Measurements from ENCODE around the gene CCNL2.

Gene CCNL2

DNA sequence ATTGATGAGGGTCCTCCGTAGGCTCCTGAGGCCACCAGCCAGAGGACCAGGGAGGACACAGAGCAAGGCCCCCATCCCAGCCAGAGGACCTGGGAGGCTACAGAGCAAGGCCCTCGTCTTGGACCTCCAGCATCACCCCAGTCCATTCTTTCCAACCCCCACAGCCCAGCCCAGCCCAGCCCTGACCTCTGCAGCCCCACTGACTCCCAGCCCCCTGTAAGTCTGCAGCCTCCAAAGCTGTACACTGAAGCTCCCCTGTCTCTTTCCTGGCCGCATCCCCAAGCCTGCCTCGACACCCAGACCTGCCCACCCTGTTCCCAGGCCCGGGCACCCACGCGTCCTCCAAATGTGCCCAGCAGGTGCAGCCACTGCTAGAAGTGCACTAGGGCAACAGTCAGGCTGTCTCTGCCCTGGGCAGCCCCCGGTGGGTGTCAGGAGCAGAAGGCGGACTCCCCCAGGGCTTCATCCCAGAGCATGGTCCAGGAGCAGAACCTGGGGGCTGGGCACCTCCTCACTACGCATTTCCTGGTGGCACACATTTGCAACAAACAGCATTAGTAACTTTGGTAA is 52.0 kb downstream of the CCNL2 start:
- ChIA-PET CTCF (no interaction called here), POLR2A (ENCODE audit: low non-redundant PET) (interaction anchor here (0.8 kb wide), 1 partner anchor 28 kb away, joined by 4 read pairs; the partner anchor contains the start of gene AURKAIP1)
- DNase-seq (ENCODE audit: low spot score): no peak
- TF ChIP-seq, protein P1, sequence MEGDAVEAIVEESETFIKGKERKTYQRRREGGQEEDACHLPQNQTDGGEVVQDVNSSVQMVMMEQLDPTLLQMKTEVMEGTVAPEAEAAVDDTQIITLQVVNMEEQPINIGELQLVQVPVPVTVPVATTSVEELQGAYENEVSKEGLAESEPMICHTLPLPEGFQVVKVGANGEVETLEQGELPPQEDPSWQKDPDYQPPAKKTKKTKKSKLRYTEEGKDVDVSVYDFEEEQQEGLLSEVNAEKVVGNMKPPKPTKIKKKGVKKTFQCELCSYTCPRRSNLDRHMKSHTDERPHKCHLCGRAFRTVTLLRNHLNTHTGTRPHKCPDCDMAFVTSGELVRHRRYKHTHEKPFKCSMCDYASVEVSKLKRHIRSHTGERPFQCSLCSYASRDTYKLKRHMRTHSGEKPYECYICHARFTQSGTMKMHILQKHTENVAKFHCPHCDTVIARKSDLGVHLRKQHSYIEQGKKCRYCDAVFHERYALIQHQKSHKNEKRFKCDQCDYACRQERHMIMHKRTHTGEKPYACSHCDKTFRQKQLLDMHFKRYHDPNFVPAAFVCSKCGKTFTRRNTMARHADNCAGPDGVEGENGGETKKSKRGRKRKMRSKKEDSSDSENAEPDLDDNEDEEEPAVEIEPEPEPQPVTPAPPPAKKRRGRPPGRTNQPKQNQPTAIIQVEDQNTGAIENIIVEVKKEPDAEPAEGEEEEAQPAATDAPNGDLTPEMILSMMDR (conservative IDR thresholded peaks at IDR 0.05; ENCODE audit: low read depth): no peak
- peak overlapping the region; percentile 98 for H3K27ac ChIP-seq

DNA sequence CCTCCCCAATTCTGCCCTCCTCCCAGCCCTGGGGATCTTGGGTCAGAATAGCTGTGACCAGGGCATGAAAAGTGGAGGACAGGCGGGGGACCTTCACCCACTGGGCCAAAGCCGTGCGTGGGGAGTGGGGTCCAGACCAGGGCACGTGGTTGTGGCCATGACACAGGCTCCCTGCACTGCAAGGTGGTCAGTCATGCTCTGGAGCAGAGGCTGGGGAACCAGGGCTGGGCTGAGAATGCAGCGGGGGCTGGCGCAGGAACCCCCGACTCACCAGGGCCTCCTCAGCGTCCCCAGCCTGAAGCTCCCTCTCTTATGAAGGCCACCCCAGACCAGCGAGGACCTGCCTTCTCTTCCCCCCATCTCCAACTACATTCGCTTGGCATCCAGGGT is 52.6 kb downstream of the CCNL2 start:
- TF ChIP-seq, protein P1 (conservative IDR thresholded peaks at IDR 0.05; ENCODE audit: low read depth): no peak
- no peak for DNase-seq (ENCODE audit: low spot score)
- CTCF ChIA-PET: interaction anchor here (0.7 kb wide), 1 partner anchor 35 kb away, joined by 3 read pairs; no protein-coding TSS in a partner anchor
- POLR2A ChIA-PET (ENCODE audit: low non-redundant PET): no interaction called here
- H3K27ac ChIP-seq: peak overlapping the region; percentile 98

DNA sequence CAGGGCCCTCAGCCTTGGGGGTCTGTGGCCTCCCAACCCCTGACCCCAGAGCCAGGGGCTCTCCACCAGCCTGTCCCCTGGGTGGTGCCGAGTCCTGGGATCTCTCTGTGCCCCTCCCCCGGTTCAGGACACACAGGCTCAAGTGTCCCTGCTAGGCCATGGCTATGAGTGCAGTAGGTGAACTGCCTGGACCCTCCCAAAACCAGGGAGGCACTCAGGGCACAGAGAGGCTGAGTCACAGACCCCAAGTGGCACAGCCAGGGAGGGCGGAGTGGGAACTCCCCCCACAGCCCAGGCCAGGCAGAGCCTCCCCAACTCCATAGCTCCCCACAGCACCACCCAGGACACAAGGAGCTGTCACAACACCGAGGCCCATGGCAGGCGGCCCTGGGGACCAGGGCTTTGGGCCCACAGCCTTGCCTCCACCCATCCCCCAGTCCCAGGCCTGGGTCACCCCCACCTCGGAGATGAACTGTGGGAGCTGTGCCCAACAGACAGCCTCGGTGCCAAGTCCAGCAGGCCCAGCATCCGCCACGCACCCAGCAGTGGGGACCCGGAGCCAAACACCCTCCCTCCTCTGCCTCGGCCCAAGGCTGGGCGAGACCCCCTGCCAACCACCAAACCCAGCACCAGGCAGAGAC is 53.2 kb downstream of the CCNL2 start:
- CTCF ChIA-PET: interaction anchor here (0.5 to 1.5 kb wide), 3 partner anchors 12 to 96 kb away, joined by 3 to 6 read pairs (median 5); no protein-coding TSS in a partner anchor
- no peak for DNase-seq (ENCODE audit: low spot score)
- TF ChIP-seq, protein P1 (conservative IDR thresholded peaks at IDR 0.05; ENCODE audit: low read depth): no peak
- peak overlapping the region; percentile 98 for H3K27ac ChIP-seq
- POLR2A ChIA-PET (ENCODE audit: low non-redundant PET): interaction anchor here (0.6 kb wide), 1 partner anchor 29 kb away, joined by 3 read pairs; the partner anchor contains the start of gene AURKAIP1

DNA sequence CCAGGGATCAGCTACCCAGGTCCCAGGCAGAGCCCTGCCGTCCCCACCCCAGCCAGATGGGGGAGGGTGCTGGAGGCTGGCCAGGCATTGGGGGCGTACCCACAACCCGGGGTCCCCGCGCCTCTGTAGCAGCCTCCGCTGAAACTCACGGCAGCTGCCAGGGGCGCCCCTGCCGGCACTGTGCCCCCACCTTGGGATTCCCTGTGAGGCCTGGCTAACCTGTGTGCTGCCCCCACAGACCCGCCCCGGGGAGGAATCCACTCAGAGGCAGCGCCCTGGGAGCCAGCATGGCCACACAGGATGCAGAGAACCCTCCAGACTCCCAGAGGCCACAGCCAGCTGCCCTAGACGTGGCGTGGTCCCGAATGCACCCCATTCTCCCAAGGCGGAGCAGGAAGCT is 53.8 kb downstream of the CCNL2 start:
- TF ChIP-seq, protein P1 (conservative IDR thresholded peaks at IDR 0.05; ENCODE audit: low read depth): no peak

DNA sequence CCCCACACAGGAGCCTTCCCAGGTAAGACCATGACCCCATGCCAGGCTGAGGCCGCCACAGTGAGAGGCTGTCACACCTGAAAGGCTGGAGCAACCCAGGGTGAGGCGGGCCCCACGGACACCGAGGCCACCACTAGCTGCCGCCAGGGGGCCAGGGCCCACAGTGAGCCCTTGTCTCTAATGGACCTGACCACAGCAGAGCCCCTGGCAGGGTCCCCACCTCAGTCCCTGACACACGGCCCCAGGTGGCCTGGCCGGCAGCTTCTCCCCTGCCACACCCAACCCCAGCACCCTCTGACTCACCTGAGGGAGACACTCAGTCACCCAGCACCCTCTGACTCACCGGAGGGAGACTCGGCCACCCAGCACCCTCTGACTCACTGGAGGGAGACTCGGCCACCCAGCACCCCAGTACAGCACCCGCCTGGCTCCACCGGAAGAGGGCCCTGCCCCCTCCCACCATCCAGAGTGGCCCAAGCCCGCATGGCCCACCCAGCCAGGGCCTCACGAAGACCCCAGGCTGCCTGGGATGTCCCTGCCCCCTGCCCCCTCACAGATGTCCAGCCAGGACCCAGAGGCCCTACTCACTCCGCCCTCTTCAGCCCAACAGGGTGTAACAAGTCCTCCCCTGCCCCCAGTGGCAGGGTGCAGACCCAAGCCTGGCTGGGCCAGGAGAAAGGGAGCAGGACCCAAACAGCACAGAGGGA is 54.3 kb downstream of the CCNL2 start:
- DNase-seq (ENCODE audit: low spot score): peak; percentile 93
- H3K27ac ChIP-seq: peak overlapping the region; percentile 98
- ChIA-PET CTCF (interaction anchor here (0.5 to 1.5 kb wide), 6 partner anchors 11 to 1103 kb away, joined by 3 to 6 read pairs (median 5); no protein-coding TSS in a partner anchor), POLR2A (ENCODE audit: low non-redundant PET) (interaction anchor here (0.9 kb wide), 1 partner anchor 35 kb away, joined by 6 read pairs; no protein-coding TSS in a partner anchor)
- TF ChIP-seq, protein P1 (conservative IDR thresholded peaks at IDR 0.05; ENCODE audit: low read depth): peak; percentile 71

More for the DNA sequence above, 53.8 kb downstream of the CCNL2 start:
- ChIA-PET CTCF (interaction anchor here (0.5 to 1.5 kb wide), 3 partner anchors 12 to 97 kb away, joined by 3 to 6 read pairs (median 5); no protein-coding TSS in a partner anchor), POLR2A (ENCODE audit: low non-redundant PET) (no interaction called here)
- peak overlapping the region; percentile 98 for H3K27ac ChIP-seq
- DNase-seq (ENCODE audit: low spot score): no peak

DNA sequence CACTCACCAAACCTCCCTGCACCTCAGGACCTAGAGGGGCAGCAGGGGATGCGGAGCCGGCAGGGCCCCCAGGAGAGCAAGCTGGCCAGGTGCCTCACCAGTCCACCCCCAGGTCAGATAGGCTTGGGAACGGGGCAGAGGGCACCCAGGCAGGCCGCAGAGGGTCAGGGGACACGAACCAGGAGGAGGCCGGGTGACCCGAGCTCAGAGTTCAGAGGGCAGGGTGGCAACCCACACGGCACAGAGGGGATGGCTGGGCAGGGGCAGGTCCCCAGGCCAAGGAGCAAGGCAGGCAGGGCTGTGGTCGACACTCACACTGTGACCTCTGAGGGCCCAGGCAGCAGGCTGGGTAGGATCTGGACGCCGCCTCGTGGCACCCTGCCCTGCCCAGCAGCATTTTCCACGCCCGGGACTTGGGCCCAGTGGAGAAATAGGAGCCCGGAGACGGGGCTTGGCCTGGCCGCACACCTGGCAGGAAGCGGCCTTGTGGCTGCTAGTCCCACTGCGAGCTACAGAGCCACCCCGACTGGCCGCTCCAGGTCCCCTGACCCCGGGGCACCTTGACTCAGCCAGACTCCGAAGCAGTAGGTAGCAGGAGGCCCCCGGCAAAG is 55.2 kb downstream of the CCNL2 start:
- no peak for DNase-seq (ENCODE audit: low spot score)
- peak overlapping the region; percentile 98 for H3K27ac ChIP-seq
- POLR2A ChIA-PET (ENCODE audit: low non-redundant PET): interaction anchor here (0.9 kb wide), 1 partner anchor 34 kb away, joined by 6 read pairs; no protein-coding TSS in a partner anchor
- TF ChIP-seq, protein P1 (conservative IDR thresholded peaks at IDR 0.05; ENCODE audit: low read depth): no peak
- CTCF ChIA-PET: interaction anchor here (0.7 to 1.1 kb wide), 2 partner anchors 29 to 45 kb away, joined by 4 to 6 read pairs; no protein-coding TSS in a partner anchor
